Measurements from ENCODE around the gene FSTL4.

GRCh38 chr5:133428072-133428660, 184.2 kb downstream of the FSTL4 start:
- no peak for TF ChIP-seq CTCF (IDR thresholded peaks at IDR 0.05)
- TF ChIP-seq POLR2AphosphoS5 (IDR thresholded peaks at IDR 0.05): no peak
- TF ChIP-seq POLR2A (IDR thresholded peaks at IDR 0.05; ENCODE audit: low read depth): no peak
